H1 (cell line): ENCODE results near the gene HUWE1. TPM values are rescaled to one million over a fixed set of nuclear protein-coding genes. Genes with fewer than 3 reads are reported as not detected.

Experiments used
- CTCF ChIA-PET: fragments of 300-600 bp; sonication (Branson Sonifier 250); formaldehyde crosslinking; loops from one replicate; lab custom pipeline; 2021; ENCODE audit not compliant: partially characterized antibody; lab: Charles Lee
- POLR2A ChIA-PET: fragments of 300-600 bp; sonication (Branson Sonifier 250); formaldehyde crosslinking; loops from one replicate; lab custom pipeline; 2021; ENCODE audit warnings: inconsistent platforms; ENCODE audit not compliant: partially characterized antibody; lab: Charles Lee
- DNase-seq, 2 experiments: peaks; one replicate each; pipeline versions ENCODE4 v3.0.0 to v3.0.0-alpha.2; 2010 to 2022; ENCODE audit warnings: low spot score in 2 of 2, low read depth in 1 of 2, mixed read lengths in 1 of 2
- FAIRE-seq: peaks from 2 replicates; lab custom pipeline; 2011; peaks lifted over from hg19 to GRCh38; lab: Jason Lieb, UNC
- H2AFZ ChIP-seq: 2 replicates; pipeline ENCODE4 v1.8.1; 2012; ENCODE audit warnings: low read length, inconsistent platforms
- H2AK5ac ChIP-seq: 2 replicates; pipeline ENCODE4 v1.6.1; 2013; ENCODE audit warnings: low read depth, low read length
- H2BK120ac ChIP-seq: replicated peaks from 2 replicates; pipeline ENCODE3; 2013; ENCODE audit warnings: low read depth, low read length, inconsistent platforms
- H2BK12ac ChIP-seq: 2 replicates; pipeline ENCODE4 v1.6.1; 2013; ENCODE audit warnings: low read depth, low read length
- H2BK15ac ChIP-seq: 2 replicates; pipeline ENCODE4 v1.6.1; 2013; ENCODE audit warnings: low read length
- H2BK20ac ChIP-seq: 2 replicates; pipeline ENCODE4 v1.6.1; 2013; ENCODE audit warnings: low read length
- H2BK5ac ChIP-seq: 2 replicates; pipeline ENCODE4 v1.6.1; 2013; ENCODE audit warnings: low read depth, low read length
- H3K14ac ChIP-seq: 2 replicates; pipeline ENCODE4 v1.6.1; 2013; ENCODE audit warnings: inconsistent platforms; ENCODE audit not compliant: insufficient read length
- H3K18ac ChIP-seq: 2 replicates; pipeline ENCODE4 v1.6.1; 2013; ENCODE audit warnings: low read length; ENCODE audit errors: extremely low read depth
- H3K23ac ChIP-seq: 2 replicates; pipeline ENCODE4 v1.6.1; 2013; ENCODE audit warnings: inconsistent platforms; ENCODE audit not compliant: insufficient read length
- H3K23me2 ChIP-seq: 2 replicates; pipeline ENCODE4 v1.6.1; 2013; ENCODE audit warnings: low read depth, low read length
- H3K27ac ChIP-seq: 2 replicates; pipeline ENCODE4 v1.6.1; 2011; ENCODE audit warnings: low read depth, low read length, inconsistent platforms
- H3K27me3 ChIP-seq, 4 experiments: replicated peaks in 1 of 4; 1 replicate in 1 of 4; 2 replicates in 3 of 4; pipeline versions ENCODE4 v1.6.1 to v1.8.1; 2011 to 2013; ENCODE audit warnings: low read length in 3 of 4, mild to moderate bottlenecking in 3 of 4, inconsistent platforms in 2 of 4, mixed read lengths in 2 of 4, moderate library complexity in 1 of 4; ENCODE audit not compliant: control insufficient read depth in 3 of 4, insufficient read depth in 3 of 4; ENCODE audit errors: extremely low read depth in 1 of 4
- H3K36me3 ChIP-seq, 4 experiments: 2 replicates each; pipeline versions ENCODE4 v1.6.1 to v1.8.1; 2011 to 2013; ENCODE audit warnings: mild to moderate bottlenecking in 4 of 4, low read length in 3 of 4, moderate library complexity in 2 of 4, control low read depth in 1 of 4, inconsistent platforms in 1 of 4; ENCODE audit not compliant: insufficient read depth in 4 of 4, control insufficient read depth in 2 of 4
- H3K4ac ChIP-seq: replicated peaks from 2 replicates; pipeline ENCODE3; 2013; ENCODE audit warnings: low read length, low read depth, mixed read lengths, inconsistent platforms; ENCODE audit not compliant: insufficient read length
- H3K4me1 ChIP-seq, 4 experiments: replicated peaks in 1 of 4; 1 replicate in 1 of 4; 2 replicates in 3 of 4; pipeline versions ENCODE4 v1.6.1 to v1.8.1; 2011 to 2013; ENCODE audit warnings: low read length in 3 of 4, inconsistent platforms in 2 of 4, mixed read lengths in 1 of 4; ENCODE audit not compliant: insufficient read depth in 4 of 4, control insufficient read depth in 3 of 4
- H3K4me2 ChIP-seq, 2 experiments: 2 replicates each; pipeline versions ENCODE4 v1.6.1 to v1.8.1; 2011 to 2013; ENCODE audit warnings: low read depth in 2 of 2, low read length in 2 of 2, control low read depth in 1 of 2, inconsistent platforms in 1 of 2, mild to moderate bottlenecking in 1 of 2; ENCODE audit not compliant: insufficient read depth in 1 of 2
- H3K4me3 ChIP-seq, 4 experiments: fragments of 200-600, 300-600 bp in 1 of 4; sonication (generic), shearing (Covaris generic), sonication (Bioruptor Twin) in 1 of 4; 2 replicates each; pipeline versions ENCODE4 v1.5.1 to v1.8.1; 2011 to 2016; ENCODE audit warnings: low read length in 4 of 4, low read depth in 3 of 4, control low read depth in 2 of 4, inconsistent platforms in 2 of 4, mild to moderate bottlenecking in 2 of 4, mixed read lengths in 1 of 4, moderate library complexity in 1 of 4; ENCODE audit not compliant: insufficient read depth in 2 of 4; ENCODE audit errors: extremely low read depth in 1 of 4
- H3K56ac ChIP-seq: replicated peaks from 2 replicates; pipeline ENCODE3; 2013; ENCODE audit warnings: low read depth, mild to moderate bottlenecking, mixed read lengths, low read length, inconsistent platforms; ENCODE audit not compliant: insufficient read length
- H3K79me1 ChIP-seq: 2 replicates; pipeline ENCODE4 v1.6.1; 2013; ENCODE audit warnings: low read depth, low read length, control low read depth
- H3K79me2 ChIP-seq, 2 experiments: 2 replicates each; pipeline versions ENCODE4 v1.6.1 to v1.8.1; 2012 to 2013; ENCODE audit warnings: low read length in 2 of 2, mild to moderate bottlenecking in 2 of 2, inconsistent platforms in 1 of 2; ENCODE audit not compliant: insufficient read depth in 2 of 2, control insufficient read depth in 1 of 2
- H3K9ac ChIP-seq, 4 experiments: replicated peaks in 1 of 4; 1 replicate in 1 of 4; 2 replicates in 3 of 4; pipeline versions ENCODE4 v1.6.1 to v1.8.1; 2011 to 2013; ENCODE audit warnings: low read depth in 3 of 4, low read length in 3 of 4, control low read depth in 2 of 4, mild to moderate bottlenecking in 2 of 4, moderate library complexity in 2 of 4, inconsistent platforms in 1 of 4; ENCODE audit errors: extremely low read depth in 1 of 4
- H3K9me3 ChIP-seq, 2 experiments: 2 replicates each; pipeline versions ENCODE4 v1.6.1 to v1.8.1; 2012 to 2013; ENCODE audit warnings: mild to moderate bottlenecking in 2 of 2, moderate library complexity in 2 of 2, control low read depth in 1 of 2, inconsistent platforms in 1 of 2, low read depth in 1 of 2, low read length in 1 of 2, mixed read lengths in 1 of 2; ENCODE audit not compliant: insufficient read depth in 2 of 2
- H4K20me1 ChIP-seq, 2 experiments: replicated peaks in 1 of 2; 2 replicates each; pipeline versions ENCODE3 to v1.8.1; 2011 to 2013; ENCODE audit warnings: inconsistent platforms in 2 of 2, low read length in 2 of 2, mild to moderate bottlenecking in 1 of 2; ENCODE audit not compliant: insufficient read depth in 2 of 2, control insufficient read depth in 1 of 2
- H4K5ac ChIP-seq: 2 replicates; pipeline ENCODE4 v1.6.1; 2013; ENCODE audit warnings: low read length, low read depth, mixed read lengths, inconsistent platforms; ENCODE audit not compliant: insufficient read length
- H4K8ac ChIP-seq: 2 replicates; pipeline ENCODE4 v1.8.0; 2013; ENCODE audit warnings: mild to moderate bottlenecking, moderate library complexity, low read length, inconsistent platforms; ENCODE audit not compliant: insufficient read depth; ENCODE audit errors: extremely low read depth
- H4K91ac ChIP-seq: replicated peaks from 2 replicates; pipeline ENCODE3; 2013; ENCODE audit warnings: low read length, mixed read lengths, inconsistent platforms; ENCODE audit not compliant: insufficient read length
- CHD1 ChIP-seq: IDR thresholded peaks from 2 replicates; pipeline ENCODE4 v1.6.1; 2012; ENCODE audit warnings: low read depth, low read length, improper control_type of control experiment
- EZH2 ChIP-seq: fragments of 200-600 bp; sonication (generic); IDR thresholded peaks from 2 replicates; pipeline ENCODE4 v1.7.1; 2012; ENCODE audit warnings: low read depth, mild to moderate bottlenecking, moderate library complexity, low read length, inconsistent platforms; ENCODE audit not compliant: severe bottlenecking
- FOSL1 ChIP-seq: IDR thresholded peaks from 2 replicates; pipeline ENCODE4 v1.6.1; 2011; ENCODE audit warnings: mild to moderate bottlenecking, low read depth, low read length, moderate library complexity; ENCODE audit not compliant: insufficient read depth
- GABPA ChIP-seq: IDR thresholded peaks from 2 replicates; pipeline ENCODE4 v1.6.1; 2011; ENCODE audit warnings: mild to moderate bottlenecking, low read length, moderate library complexity, borderline replicate concordance; ENCODE audit not compliant: insufficient read depth
- PHF8 ChIP-seq: fragments of 200-600 bp; sonication (generic); conservative IDR thresholded peaks from 2 replicates; pipeline ENCODE4 v1.7.1; 2012; ENCODE audit warnings: low read depth, mild to moderate bottlenecking, inconsistent platforms, low read length, moderate library complexity
- POLR2A ChIP-seq, 2 experiments: IDR thresholded peaks; 1 replicate in 1 of 2; 2 replicates in 1 of 2; pipeline ENCODE4 v1.6.1; 2011; ENCODE audit warnings: low read depth in 2 of 2, low read length in 2 of 2, mild to moderate bottlenecking in 2 of 2; ENCODE audit errors: control extremely low read depth in 1 of 2
- POLR2AphosphoS5 ChIP-seq: IDR thresholded peaks from 2 replicates; pipeline ENCODE4 v1.6.1; 2011; ENCODE audit warnings: low read depth, low read length
- WGBS, 2 experiments: shearing (Covaris generic) in 1 of 2; methylation state at CpG; one replicate each; pipeline versions ENCODE4 v1.1.6 to v1.1.7; 2013 to 2015; ENCODE audit warnings: low lambda C conversion rate in 2 of 2, mixed read lengths in 2 of 2, inconsistent platforms in 1 of 2, low coverage in 1 of 2, missing lambda C conversion rate in 1 of 2; ENCODE audit not compliant: insufficient replicate concordance in 2 of 2, insufficient coverage in 1 of 2, insufficient read length in 1 of 2; ENCODE audit errors: extremely low coverage in 1 of 2, missing lambda C conversion rate in 1 of 2; 5-methylcytosine and 5-hydroxymethylcytosine counted together
- polyA plus RNA-seq, 7 experiments: library from polyadenylated mRNA; depleted of rRNA in 3 of 7; stranded (reverse) in 5 of 7; unstranded in 2 of 7; fragments of >200 nt in 5 of 7; fragments of 200-250 nt in 2 of 7; gene quantifications; 1 replicate in 5 of 7; 2 replicates in 1 of 7; 4 replicates in 1 of 7; pipeline versions ENCODE4 v1.2.1 to v1.2.3, GENCODE V29; 2011 to 2013; ENCODE audit warnings: missing spikeins in 2 of 7, mixed read lengths in 2 of 7
- total RNA-seq: library from RNA; stranded (reverse); fragmentation: NEBNext Ultra II Directional; extraction: Animal tissue kit (Norgen Biotek cat#: 25700); gene quantifications from 2 replicates; pipeline ENCODE4 v1.2.1, GENCODE V29; 2021

Gene HUWE1
- total and polyA plus RNA-seq, 2 of the 8 experiments (the other 6 are each of a cell fraction or from before 2014, with no cell fraction given), result 114 to 252 TPM

- H3K79me2 ChIP-seq, result peaks cover 12 to 100% of the 10 kb centered on the region in 2 experiments
- FAIRE-seq, result no peak
- no peak overlapping the region for H4K8ac ChIP-seq
- H4K20me1 ChIP-seq, result peaks cover 2 to 7% of the 10 kb centered on the region in 2 experiments
- H3K9me3 ChIP-seq, result no peaks in the 10 kb centered on the region
- ChIA-PET CTCF (no interaction called here), POLR2A (no interaction called here)
- H2BK120ac ChIP-seq, result no peak overlapping the region
- H3K14ac ChIP-seq, result no peak overlapping the region
- no peak overlapping the region for H3K4me2 ChIP-seq
- no peak overlapping the region for H3K4me3 ChIP-seq
- peaks cover 0 to 81% (median 8%) of the 10 kb centered on the region in 4 experiments; a peak in 5 of 8 replicates for H3K36me3 ChIP-seq
- no peak overlapping the region for H3K18ac ChIP-seq
- no peak overlapping the region for H2BK12ac ChIP-seq
- no peak overlapping the region for H3K56ac ChIP-seq
- no peak for DNase-seq
- H2BK20ac ChIP-seq, result no peak overlapping the region
- no peak overlapping the region for H3K4ac ChIP-seq
- H3K9ac ChIP-seq, result no peak overlapping the region
- no peak overlapping the region for H2AFZ ChIP-seq
- no peak overlapping the region for H3K27ac ChIP-seq
- no peaks in the 10 kb centered on the region for H3K27me3 ChIP-seq
- H3K79me1 ChIP-seq, result no peaks in the 10 kb centered on the region
- no peak for TF ChIP-seq POLR2A (IDR thresholded peaks at IDR 0.05; ENCODE audit: control extremely low read depth in 1 of 2, low read depth in 2 of 2, low read length in 2 of 2)
- no peak for TF ChIP-seq PHF8
- no peak for TF ChIP-seq FOSL1
- no peak for TF ChIP-seq EZH2
- no peak for TF ChIP-seq POLR2AphosphoS5
- TF ChIP-seq CHD1, result no peak
- no peak for TF ChIP-seq GABPA
- H2AK5ac ChIP-seq, result no peak overlapping the region
- no peaks in the 10 kb centered on the region for H3K23me2 ChIP-seq
- no peak overlapping the region for H4K5ac ChIP-seq
- H4K91ac ChIP-seq, result no peak overlapping the region
- no peak overlapping the region for H2BK5ac ChIP-seq
- 95% methylated on average over 3 of the region's 3 CpGs; no CpG with 5 or more reads in 1 of the 2 experiments for WGBS, 2 experiments
- no peak overlapping the region for H3K23ac ChIP-seq
- H2BK15ac ChIP-seq, result no peak overlapping the region
- H3K4me1 ChIP-seq, result peaks cover 0 to 5% (median 0%) of the 10 kb centered on the region in 4 experiments; a peak in 1 of 7 replicates
Observed at GRCh38 chrX:53677286-53677685, 9.2 kb downstream of the HUWE1 start.
